Thyroid gland (tissue), 4 donors: ENCODE data around the gene BGN. TPM values are rescaled to one million over a fixed set of nuclear protein-coding genes. Genes with fewer than 3 reads are reported as not detected.

Source experiments
- DNase-seq, 2 donors: peaks; one replicate each; pipeline ENCODE4 v3.0.0-alpha.2; 2019
- H3K27ac ChIP-seq, 3 donors: fragments of 200-600 bp; sonication (generic); 1 replicate in 2 of 3; 2 replicates in 1 of 3; pipeline ENCODE4 v1.5.1; 2016 to 2019; ENCODE audit warnings: mild to moderate bottlenecking in 1 of 3, moderate library complexity in 1 of 3
- H3K27me3 ChIP-seq: fragments of 200-600 bp; sonication (generic); one replicate; pipeline ENCODE4 v1.5.1; 2019
- H3K36me3 ChIP-seq, 2 donors: fragments of 200-600 bp; sonication (generic); one replicate each; pipeline ENCODE4 v1.5.1; 2016 to 2019
- H3K4me1 ChIP-seq, 2 donors: fragments of 200-600 bp; sonication (generic); one replicate each; pipeline ENCODE4 v1.5.1; 2017 to 2019
- H3K4me3 ChIP-seq, 3 donors: fragments of 200-600 bp; sonication (generic); replicated peaks in 1 of 3; 1 replicate in 2 of 3; 2 replicates in 1 of 3; pipeline ENCODE4 v1.5.1; 2016; ENCODE audit warnings: mild to moderate bottlenecking in 1 of 3
- H3K9me3 ChIP-seq: fragments of 200-600 bp; sonication (generic); one replicate; pipeline ENCODE4 v1.5.1; 2017
- CTCF ChIP-seq, 6 experiments: fragments of 200-600 bp in 3 of 6; fragments of 450-650 bp in 3 of 6; sonication (generic) in 3 of 6; IDR thresholded peaks; one replicate each; pipeline ENCODE4 v1.5.1; 2016 to 2019; ENCODE audit warnings: antibody characterized with exemption in 6 of 6, mild to moderate bottlenecking in 2 of 6, inconsistent platforms in 1 of 6, moderate library complexity in 1 of 6
- POLR2A ChIP-seq, 2 donors: fragments of 450-650 bp; IDR thresholded peaks; one replicate each; pipeline ENCODE4 v1.6.1; 2017; ENCODE audit warnings: antibody characterized with exemption in 2 of 2, mild to moderate bottlenecking in 2 of 2, moderate library complexity in 1 of 2
- WGBS, 2 donors: methylation state at CpG; one replicate each; pipeline ENCODE4 v1.1.5; 2017; 5-methylcytosine and 5-hydroxymethylcytosine counted together
- intact Hi-C: fragments of 100-400 bp; cut with DNase I; formaldehyde crosslinking; loops from one replicate; pipeline ENCODE4 v1.15.1; 2023
- total RNA-seq, 4 donors: library from RNA; depleted of rRNA; stranded (reverse); fragments of >200 nt; gene quantifications; one replicate each; pipeline ENCODE4 v1.2.3, GENCODE V29; 2016

Gene BGN
- total RNA-seq, 4 donors from 2014 or later: 51.0 to 84.0 (median 68.6) TPM

GRCh38 chrX:153488231-153488914, 6.4 kb upstream of the BGN start:
- no peak overlapping the region for H3K4me3 ChIP-seq
- 40 to 56% methylated on average over 8 to 16 of the region's 27 CpGs for WGBS, 2 donors
- H3K4me1 ChIP-seq: peaks cover 0 to 4% of the 10 kb centered on the region in 2 donors
- H3K36me3 ChIP-seq: no peaks in the 10 kb centered on the region
- TF ChIP-seq CTCF (IDR thresholded peaks at IDR 0.05) (no peak), POLR2A (IDR thresholded peaks at IDR 0.05) (no peak)
- no peak overlapping the region for H3K27ac ChIP-seq
- DNase-seq: no peak
- no peaks in the 10 kb centered on the region for H3K27me3 ChIP-seq
- intact Hi-C loops: no loop called here
- H3K9me3 ChIP-seq: no peaks in the 10 kb centered on the region

GRCh38 chrX:153490217-153490930, 4.4 kb upstream of the BGN start:
- Histone ChIP-seq H3K27ac (no peak overlapping the region), H3K27me3 (no peaks in the 10 kb centered on the region), H3K4me3 (no peak overlapping the region), H3K9me3 (no peaks in the 10 kb centered on the region), H3K4me1 (peaks cover 0 to 8% of the 10 kb centered on the region in 2 donors), H3K36me3 (no peaks in the 10 kb centered on the region)
- WGBS, 2 donors: 82 to 93% methylated on average over 3 to 6 of the region's 20 CpGs
- no peak for DNase-seq
- TF ChIP-seq CTCF (IDR thresholded peaks at IDR 0.05): no peak
- no peak for TF ChIP-seq POLR2A (IDR thresholded peaks at IDR 0.05)
- intact Hi-C loops: no loop called here

GRCh38 chrX:153491351-153491914, 3.3 kb upstream of the BGN start:
- DNase-seq: no peak
- WGBS, 2 donors: 17 to 70% methylated on average over 1 to 4 of the region's 10 CpGs
- H3K4me3 ChIP-seq: no peak overlapping the region
- no peaks in the 10 kb centered on the region for H3K9me3 ChIP-seq
- peaks cover 0 to 8% of the 10 kb centered on the region in 2 donors for H3K4me1 ChIP-seq
- H3K36me3 ChIP-seq: no peaks in the 10 kb centered on the region
- intact Hi-C loops: no loop called here
- no peaks in the 10 kb centered on the region for H3K27me3 ChIP-seq
- TF ChIP-seq CTCF (IDR thresholded peaks at IDR 0.05) (no peak), POLR2A (IDR thresholded peaks at IDR 0.05) (no peak)
- H3K27ac ChIP-seq: no peak overlapping the region

- Histone ChIP-seq H3K36me3 (no peaks in the 10 kb centered on the region), H3K4me3 (no peak overlapping the region), H3K9me3 (no peaks in the 10 kb centered on the region), H3K4me1 (peaks cover 0 to 8% of the 10 kb centered on the region in 2 donors), H3K27me3 (no peaks in the 10 kb centered on the region), H3K27ac (no peak overlapping the region)
- no peak for DNase-seq
- WGBS, 2 donors: 66% methylated on average over 5 of the region's 11 CpGs; no CpG with 5 or more reads in 1 of the 2 donors
- intact Hi-C loops: no loop called here
- TF ChIP-seq CTCF (IDR thresholded peaks at IDR 0.05) (no peak), POLR2A (IDR thresholded peaks at IDR 0.05) (no peak)
Measured at GRCh38 chrX:153491918-153492317, 2.9 kb upstream of the BGN start.

GRCh38 chrX:153492543-153492942, 2.2 kb upstream of the BGN start:
- intact Hi-C loops: no loop called here
- H3K27me3 ChIP-seq: no peaks in the 10 kb centered on the region
- DNase-seq: no peak
- H3K9me3 ChIP-seq: no peaks in the 10 kb centered on the region
- no peaks in the 10 kb centered on the region for H3K36me3 ChIP-seq
- H3K4me1 ChIP-seq: peaks cover 0 to 4% of the 10 kb centered on the region in 2 donors
- WGBS, 2 donors: 81 to 88% methylated on average over 10 to 12 of the region's 12 CpGs
- no peak for TF ChIP-seq POLR2A (IDR thresholded peaks at IDR 0.05)
- TF ChIP-seq CTCF (IDR thresholded peaks at IDR 0.05): no peak
- no peak overlapping the region for H3K4me3 ChIP-seq
- no peak overlapping the region for H3K27ac ChIP-seq
